Astrocyte (in vitro differentiated cells and primary cell): ENCODE results near the gene INPP4A.

ENCODE experiments used
- EZH2 ChIP-seq: IDR thresholded peaks from 2 replicates; pipeline ENCODE4 v1.6.1; 2012; ENCODE audit warnings: mild to moderate bottlenecking, low read length, inconsistent platforms; ENCODE audit not compliant: insufficient read depth
- TF ChIP-seq, protein P1 (sequence below): IDR thresholded peaks from 2 replicates; pipeline ENCODE4 v1.5.1; 2011; ENCODE audit warnings: low read depth, mild to moderate bottlenecking, inconsistent platforms, low read length, moderate library complexity; ENCODE audit not compliant: insufficient read depth

DNA sequence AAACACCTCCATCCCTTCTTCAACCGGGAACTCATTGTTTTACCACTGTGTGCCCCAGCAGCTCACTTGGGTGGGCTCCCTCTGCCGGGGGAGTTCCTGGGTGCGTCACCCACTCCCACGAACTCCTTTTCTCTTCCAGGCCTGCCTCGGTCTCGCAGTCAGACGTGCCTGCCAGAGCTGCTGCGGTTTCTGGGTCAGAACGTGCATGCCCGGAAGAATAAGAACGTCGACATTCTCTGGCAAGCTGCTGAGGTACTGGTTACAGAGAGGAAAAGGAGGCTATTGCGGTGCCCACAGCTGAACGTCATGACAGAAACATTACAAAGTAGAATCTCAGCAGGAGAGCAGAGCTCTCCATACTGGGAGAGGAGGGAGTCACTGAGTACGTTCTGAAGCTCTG, 128.0 kb downstream of the INPP4A start:
- TF ChIP-seq, protein P1, sequence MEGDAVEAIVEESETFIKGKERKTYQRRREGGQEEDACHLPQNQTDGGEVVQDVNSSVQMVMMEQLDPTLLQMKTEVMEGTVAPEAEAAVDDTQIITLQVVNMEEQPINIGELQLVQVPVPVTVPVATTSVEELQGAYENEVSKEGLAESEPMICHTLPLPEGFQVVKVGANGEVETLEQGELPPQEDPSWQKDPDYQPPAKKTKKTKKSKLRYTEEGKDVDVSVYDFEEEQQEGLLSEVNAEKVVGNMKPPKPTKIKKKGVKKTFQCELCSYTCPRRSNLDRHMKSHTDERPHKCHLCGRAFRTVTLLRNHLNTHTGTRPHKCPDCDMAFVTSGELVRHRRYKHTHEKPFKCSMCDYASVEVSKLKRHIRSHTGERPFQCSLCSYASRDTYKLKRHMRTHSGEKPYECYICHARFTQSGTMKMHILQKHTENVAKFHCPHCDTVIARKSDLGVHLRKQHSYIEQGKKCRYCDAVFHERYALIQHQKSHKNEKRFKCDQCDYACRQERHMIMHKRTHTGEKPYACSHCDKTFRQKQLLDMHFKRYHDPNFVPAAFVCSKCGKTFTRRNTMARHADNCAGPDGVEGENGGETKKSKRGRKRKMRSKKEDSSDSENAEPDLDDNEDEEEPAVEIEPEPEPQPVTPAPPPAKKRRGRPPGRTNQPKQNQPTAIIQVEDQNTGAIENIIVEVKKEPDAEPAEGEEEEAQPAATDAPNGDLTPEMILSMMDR: no peak
- TF ChIP-seq EZH2: no peak
